HG03196 (cell line): ENCODE results near the gene SPRED1.
A peak's percentile ranks its signal among the peaks of the same experiment; 100 is the strongest.
"Not testable (repeated sequence)": the region's sequence is repeated elsewhere in the genome, so short reads cannot be mapped to it uniquely, and the experiment has no call there.

ENCODE experiments used
- ATAC-seq: cut with Tn5 transposase; IDR thresholded peaks from one replicate; pipeline ENCODE4 v1.9.1; 2021; ENCODE audit not compliant: unreplicated experiment

The SPRED1 gene

DNA sequence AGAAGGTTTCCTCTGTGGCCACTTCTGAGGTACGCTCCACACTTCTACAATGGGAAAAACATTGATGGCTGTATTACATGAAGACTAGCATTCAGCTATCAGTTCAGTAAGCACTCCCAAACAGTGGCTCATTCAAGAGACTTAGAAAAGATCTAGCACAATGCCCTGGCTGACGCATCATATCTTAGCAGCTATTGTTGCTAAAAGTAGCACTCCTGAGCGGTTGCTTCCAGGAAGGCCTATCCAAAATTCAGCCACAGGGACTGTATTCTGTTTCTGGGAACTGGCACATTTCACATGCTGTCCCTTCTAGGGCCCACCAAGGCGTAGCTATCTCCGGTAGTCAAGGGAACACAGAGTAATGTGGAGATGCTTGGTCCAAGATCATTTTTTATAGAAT lies 21.2 kb upstream of the SPRED1 start:
- ATAC-seq, result no peak

DNA sequence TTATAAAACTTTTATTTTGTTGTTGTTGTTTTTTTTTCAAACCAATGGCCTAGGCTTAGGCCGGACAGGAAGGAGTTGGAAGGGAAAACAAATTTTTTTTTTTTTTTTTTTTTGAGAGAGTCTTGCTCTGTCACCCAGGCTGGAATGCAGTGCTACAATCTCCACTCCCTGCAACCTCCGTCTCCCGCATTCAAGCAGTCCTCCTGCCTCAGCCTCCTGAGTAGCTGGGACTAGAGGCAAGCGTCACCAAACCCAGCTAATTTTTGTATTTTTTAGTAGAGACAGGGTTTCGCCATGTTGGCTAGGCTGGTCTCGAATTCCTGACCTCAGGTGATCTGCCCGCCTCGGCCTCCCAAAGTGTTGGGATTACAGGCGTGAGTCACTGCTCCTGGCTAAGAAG lies 15.6 kb upstream of the SPRED1 start:
- ATAC-seq, result not testable (repeated sequence)

DNA sequence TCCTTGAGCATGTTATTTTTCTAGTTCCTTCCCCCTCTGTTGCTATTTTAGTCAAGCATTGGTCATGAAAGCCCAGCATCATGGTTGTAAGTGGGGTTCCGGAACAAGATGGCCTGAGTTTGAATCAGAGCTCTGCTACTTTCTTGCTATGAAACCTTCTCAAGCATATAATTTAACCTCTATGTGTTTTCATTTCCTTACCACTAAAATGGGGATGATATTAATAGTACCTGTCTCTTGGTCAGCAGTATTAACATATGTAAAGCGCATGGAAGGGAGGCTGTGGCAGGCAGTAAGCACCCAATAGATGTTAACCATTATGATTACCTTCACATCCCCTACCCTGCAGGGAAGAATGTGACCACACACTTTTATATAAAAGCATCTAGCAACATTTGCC lies 14.3 kb upstream of the SPRED1 start:
- ATAC-seq, result no peak

DNA sequence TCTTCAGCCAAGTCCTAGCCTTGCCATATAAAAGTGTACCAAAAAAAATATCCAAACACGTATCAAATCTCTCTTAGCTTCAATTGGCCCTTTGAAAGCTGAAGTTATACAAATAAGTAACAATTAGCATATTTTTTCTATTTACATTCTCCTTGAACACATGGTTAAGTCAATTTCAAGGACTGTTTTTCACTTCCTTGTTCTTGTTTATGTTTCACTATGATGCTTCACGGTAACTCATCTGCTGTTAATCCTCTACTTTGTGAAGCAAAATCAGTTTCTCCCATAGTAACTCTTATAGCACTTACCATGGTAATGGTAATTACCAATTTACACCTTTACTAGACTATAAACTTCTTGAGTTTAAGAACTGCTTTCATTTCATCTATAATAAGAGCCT lies 10.6 kb upstream of the SPRED1 start:
- peak; percentile 70 for ATAC-seq

DNA sequence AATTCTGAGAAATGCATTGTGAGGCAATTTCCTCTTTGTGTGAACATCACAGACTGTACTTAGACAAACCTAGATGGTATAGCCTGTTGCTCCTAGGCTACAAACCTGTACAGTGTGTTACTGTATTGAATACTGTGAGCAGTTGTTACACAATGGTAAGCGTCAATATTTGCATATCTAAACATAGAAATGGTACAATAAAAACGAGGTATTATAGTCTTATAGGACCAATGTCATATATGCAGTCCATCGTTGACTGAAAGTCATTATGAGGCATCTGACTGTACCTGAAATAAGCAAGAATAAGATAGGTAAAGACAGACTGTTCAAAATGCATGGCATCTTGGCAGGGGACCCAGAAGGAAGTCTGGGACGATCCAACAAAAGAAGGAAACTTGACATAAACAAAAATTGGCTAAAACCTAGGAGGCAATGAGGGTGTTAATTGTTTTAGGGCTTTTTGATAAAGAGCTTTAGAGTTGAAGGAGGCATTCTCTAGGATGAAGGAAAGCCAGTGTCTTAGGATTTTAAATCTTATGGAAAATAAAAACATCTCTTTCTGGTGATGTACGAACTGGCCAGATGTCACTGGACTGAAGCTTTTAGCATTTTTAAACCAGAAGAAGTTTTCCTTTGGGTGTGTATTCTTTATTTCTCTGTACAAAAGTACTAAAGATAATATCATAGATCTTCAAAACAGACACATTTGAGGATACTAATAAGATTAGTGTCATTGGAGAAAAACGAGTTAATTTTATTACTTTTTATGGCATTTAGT lies 9.2 kb upstream of the SPRED1 start:
- ATAC-seq, result no peak

DNA sequence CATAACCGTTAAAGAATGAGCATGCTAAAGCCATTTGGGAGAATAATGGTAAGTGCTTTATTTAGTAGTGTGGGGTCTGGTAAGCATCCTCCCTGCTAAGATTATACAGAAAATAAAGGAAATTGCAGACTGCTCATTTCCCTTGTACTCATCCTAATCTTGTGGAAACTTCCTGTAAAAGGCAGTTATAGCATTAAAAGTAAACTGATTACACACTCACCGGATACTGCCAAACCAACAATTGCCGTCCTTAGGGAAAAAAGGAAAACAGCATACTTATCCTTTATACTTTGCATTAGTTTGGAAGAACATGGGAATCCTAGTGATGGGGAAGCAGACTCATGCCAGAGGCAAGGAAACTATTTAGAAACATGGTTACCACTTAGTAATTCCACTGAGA lies 5.3 kb upstream of the SPRED1 start:
- ATAC-seq, result no peak

DNA sequence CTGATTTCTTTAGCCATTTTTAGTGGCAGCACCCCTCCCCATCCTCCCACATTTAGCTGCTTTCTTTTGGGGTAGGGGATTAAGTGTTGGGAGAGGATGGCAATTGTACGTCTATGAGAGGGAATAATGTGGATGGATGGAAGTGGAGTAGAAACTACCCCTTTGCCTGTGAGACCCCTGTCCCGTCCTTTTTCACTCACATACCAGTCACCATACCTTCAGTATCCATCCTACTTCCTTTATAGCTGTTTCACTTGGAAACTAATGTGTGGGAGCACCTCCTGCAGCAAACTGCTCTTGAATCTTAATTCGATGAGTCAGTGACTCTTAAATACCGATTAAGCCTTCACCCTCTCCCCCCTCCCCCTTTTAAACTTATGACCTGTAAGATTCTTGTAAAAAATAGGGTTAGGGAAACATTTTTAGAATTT lies 730 bp downstream of the SPRED1 start:
- no peak for ATAC-seq

DNA sequence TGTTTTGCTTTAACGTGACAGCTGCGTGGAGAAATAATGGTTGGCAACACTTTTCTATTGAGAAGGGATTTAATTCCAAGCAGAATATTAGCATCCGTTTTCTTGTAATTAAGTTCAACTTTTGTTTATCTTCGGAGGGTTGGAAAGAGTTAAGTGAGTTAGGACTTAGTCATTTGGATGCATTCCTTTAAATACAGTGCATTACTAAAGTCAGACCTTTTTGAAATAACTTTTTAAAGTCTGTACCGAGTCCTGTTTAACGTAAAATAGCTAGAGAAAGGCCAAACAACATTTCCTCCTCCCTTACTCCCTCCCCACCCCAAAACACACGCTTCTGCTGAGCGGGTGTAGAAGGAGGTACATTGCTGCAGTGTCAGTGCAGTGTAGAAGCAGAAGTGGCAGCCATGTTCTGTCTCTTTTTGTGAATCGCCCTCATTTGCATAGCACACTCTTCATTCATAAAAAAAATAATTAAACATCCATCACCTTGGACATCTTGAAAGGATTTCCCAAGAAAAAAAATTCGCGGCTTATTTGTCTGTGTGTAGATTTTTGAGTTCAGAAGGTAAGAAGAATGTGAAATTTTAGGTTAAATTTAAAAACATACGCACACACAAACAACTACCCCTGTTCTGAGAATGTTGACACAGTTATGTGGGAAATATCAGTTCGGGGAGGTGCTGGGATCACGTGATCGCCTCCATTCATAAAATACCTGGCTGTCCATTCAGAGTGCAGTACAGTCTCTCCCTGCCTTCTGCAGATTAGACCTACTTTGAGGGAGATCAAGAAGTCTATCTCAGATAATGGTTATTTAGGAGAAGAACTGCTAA lies 1.6 kb downstream of the SPRED1 start:
- ATAC-seq, result peak; percentile 48

DNA sequence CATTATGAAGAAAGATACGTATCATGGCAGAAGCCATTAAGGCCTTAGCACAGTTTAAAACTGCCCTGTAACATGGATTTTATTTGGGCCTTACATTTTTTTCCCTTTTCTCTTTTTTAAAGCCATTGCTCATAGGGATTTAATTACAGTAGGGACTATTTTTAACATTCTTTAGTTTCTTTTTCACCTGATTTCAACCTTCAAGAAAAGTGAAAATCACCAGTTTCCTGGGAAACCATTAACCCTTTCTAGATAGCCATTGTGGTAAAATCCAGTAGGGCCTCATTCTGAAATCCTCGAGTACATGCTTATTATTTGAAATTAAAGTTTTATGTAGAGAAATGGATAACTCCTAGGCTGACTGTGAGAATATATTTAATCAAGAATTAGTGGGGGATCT lies 3.1 kb downstream of the SPRED1 start:
- ATAC-seq, result no peak

DNA sequence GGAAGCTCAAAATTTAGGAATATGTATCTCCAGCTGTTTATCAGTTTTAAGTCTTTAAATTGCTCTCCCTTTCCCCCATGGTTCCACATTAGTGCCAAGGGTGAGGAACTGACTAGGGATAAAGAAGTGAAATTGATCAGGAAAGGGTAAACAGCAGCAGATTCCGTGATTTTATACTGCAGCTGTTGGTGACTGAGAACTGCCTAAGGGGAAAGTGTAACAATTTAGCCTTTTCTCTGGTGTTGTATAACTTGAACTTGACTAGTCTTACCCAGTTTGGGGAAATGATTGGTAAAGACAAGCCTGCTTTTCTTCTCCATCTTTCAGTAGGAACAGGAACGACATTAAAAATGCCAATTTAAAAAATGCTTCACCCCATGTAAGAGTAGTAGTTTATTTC lies 5.0 kb downstream of the SPRED1 start:
- ATAC-seq, result no peak

DNA sequence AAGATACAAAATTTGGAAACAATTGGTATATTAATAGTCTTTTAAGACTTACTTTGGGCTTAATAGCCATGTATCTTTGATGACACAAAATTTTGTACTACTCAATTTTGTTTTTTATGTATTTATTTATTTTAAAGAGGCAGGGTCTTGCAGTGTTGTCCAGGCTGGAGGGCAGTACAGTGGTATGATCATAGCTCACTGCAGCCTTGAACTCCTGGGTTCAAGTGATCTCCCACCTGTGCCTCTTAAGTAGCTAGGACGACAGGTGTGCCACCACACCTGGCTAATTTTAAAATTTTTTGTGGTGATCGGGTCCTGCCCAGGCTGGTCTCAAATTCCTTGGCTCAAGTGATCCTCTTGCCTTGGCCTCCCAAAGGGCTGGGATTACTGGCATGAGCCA lies 6.5 kb downstream of the SPRED1 start:
- ATAC-seq, result no peak

DNA sequence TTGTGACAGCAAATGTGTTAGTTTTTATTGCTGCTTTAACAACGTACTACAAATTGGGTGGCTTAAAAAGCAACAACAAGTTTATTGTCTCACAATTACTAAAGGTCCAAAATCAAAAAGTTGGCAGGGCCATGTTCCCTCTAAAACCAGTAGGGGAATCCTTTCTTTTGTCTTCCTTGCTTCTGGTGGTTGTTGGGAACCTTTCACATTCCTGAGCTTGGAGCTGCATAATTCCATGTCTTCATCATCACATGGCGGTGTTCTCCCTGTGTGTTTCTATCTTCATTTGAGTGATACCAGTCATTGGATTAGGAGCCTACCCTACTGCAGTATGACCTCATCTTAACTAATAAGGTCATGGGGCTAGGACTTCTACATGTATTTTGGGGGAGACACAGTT lies 7.4 kb downstream of the SPRED1 start:
- ATAC-seq, result no peak

DNA sequence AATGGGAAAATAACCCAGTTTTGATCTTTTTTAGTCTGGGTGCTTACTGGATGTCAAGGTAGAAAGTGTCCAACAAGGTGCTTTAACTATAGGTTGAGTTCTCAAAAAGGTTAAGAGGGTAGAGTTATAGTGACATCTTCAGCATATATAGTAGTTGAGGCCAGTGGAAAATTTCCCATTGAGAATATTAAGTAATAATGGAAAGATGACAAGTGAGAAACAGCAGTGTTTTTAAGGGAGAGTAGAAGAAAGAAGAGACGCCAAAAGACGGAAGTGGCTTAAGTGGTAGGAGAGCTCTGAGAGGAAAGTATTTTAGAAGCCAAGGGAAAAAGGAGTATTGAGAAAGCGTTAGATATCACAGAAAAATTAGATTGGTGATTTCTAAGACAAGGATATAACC lies 10.6 kb downstream of the SPRED1 start:
- ATAC-seq, result no peak

DNA sequence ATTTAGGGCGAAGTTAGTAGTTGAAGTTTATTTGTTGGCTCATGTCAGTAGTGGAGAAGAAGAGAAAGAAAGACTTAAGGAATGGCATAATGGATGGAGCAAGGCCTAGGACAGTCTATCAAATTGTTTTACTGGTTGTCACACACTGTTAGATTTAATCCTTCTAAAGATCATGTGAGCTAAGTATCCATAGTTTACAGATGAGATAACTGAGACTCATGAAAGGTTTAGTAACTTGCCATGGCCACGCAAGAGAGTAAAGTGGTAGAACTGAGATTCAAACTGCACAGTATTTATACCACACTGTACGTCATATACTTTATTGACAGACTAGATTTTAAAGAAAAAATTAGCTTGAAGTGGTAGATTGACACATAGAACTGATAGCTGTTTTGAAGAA lies 11.4 kb downstream of the SPRED1 start:
- ATAC-seq, result no peak

DNA sequence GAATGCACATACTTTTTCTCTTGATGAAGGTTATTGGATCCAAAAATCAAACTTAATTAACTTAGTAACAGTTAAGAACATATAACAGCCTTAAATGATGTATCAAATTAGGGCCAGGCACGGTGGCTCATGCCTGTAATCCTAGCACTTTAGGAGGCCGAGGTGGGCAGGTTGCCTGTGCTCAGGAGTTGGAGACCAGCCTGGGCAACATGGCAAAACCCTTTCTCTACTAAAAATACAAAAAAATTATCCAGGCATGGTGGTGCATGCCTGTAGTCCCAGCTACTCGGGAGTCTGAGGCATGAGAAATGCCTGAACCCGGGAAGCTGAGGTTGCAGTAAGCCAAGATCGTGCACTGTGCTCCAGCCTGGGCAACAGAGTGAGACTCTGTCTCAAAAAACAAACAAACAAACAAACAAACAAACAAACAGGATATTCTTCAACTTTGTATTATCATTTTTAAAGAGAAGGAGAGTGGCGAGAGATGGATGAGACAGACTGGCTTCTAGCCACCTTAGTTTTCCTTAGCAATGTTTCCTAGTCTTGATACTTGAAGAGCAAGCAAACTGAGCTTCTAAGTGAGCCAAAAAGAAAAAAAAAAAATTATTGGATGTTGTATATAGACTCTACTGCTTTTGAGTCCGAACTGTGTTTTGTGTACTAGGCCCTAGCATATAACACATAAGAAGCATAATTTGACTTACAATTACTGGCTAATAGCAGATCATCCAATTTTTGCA lies 13.8 kb downstream of the SPRED1 start:
- ATAC-seq, result no peak

DNA sequence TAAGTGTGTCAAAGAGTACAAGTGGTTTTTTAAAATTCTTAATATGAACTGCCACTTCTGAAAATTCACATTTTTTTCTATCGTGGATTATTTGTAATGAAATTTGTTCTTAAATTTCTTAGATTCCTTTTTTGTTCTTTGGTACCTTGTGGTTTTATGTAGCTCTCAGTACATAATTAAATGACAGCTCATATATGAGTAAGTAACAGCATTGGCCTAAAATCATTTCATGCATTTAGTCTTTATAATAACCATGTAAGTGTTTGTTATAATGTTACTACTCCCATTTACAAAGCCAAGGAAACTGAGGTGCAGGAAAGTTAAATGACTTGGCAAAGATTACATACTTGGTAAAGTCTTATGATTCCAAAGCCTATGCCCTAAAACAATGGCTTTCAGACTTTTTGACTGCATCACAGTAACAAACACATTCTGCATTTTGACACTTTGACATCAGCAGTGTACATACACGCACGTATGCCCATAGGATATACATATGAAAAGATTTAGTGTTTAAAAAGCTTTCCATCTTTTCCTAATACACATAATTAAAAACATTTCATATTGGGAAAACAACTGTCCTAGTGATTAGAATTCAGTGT lies 14.9 kb downstream of the SPRED1 start:
- no peak for ATAC-seq

DNA sequence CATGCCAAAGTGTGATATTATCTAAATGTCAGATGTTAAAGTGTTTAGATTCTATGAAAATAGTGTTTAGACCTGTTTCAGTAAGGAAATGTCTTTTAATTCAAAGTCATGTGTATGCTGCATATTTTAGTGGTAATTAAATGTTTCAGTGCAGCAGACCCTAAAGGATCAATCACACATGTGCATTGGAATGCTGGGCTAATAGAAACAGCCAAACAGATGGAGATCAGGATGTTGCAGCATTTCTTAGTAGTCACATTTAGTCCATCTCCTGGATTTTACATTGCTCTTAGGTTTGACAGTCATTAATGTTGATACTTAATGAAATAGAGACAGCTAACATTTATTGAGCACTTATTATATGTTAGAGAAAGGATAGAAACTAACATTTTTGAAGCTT lies 18.5 kb downstream of the SPRED1 start:
- ATAC-seq, result no peak

DNA sequence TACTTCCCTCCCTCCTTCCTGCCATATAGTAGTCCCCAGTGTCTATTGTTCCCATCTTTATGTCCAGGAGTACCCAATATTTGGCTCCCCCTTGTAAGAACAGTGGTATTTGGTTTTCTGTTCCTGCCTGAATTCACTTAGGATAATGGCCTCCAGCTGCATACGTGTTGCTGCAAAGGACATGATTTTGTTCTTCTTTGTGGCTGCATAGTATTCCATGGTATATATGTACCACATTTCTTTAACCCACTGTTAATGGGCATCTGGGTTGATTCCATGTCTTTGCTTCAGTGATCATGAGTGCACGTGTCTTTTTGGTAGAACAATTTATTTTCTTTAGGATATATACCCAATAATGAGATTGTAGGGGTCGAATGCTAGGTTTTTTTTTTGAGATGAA lies 19.3 kb downstream of the SPRED1 start:
- no peak for ATAC-seq

DNA sequence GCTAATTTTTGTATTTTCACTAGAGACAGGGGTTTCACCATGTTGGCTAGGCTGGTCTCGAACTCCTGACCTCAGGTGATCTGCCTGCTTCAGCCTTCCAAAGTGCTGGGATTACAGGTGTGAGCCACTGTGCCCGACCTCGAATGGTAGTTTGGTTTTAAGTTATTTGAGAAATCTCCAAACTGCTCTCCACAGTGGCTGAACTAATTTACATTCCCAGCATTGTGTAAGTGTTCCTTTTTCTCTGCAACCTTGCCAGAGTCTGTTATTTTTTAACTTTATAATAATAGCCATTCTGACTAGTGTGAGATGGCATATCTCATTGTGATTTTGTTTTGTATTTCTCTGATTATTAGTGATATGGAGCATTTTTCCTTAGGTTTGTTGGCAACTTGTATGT lies 19.8 kb downstream of the SPRED1 start:
- not testable (repeated sequence) for ATAC-seq

DNA sequence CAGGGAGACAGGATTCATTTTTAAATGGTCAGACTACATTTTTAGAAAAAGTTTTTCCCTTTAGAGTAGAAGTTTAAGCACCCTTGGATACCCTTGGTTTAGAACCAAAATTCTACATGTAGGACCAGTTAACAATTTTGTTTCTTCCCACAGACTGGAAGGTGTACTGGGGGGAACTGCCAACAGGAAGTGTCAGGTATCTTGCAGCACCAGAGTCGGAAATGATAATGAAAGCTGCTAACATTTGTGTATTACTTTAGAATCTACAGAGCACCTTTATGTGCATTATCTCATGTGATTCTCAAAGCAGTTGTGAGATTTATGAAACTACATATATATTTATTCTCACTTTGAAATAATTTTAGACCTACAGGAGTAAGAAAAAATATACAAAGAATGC lies 21.5 kb downstream of the SPRED1 start:
- ATAC-seq, result no peak

DNA sequence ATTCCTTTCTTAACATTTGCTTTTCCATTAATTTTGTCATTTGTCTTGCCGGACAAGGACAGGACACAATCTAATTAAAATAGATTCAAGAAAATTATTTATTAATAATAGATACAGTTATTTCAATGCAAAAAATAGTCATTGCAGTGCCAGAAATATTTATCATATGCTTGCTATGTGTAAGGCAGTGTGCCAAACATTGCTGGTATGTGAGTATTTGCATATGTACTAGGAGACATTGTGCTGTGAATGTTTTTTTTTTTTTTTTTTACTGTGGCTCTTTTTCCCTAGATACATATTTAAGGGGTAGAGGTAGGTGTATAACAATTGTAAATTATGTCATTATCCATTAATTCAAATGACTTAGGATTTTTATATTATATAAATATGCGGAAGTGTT lies 23.3 kb downstream of the SPRED1 start:
- ATAC-seq, result no peak
